Activated CD8-positive, alpha-beta memory T cell treated with anti-CD3 and anti-CD28 coated beads for 4 hours (primary cell): ENCODE results near the gene ISG15.
"Not testable (repeated sequence)": the region's sequence is repeated elsewhere in the genome, so short reads cannot be mapped to it uniquely, and the experiment has no call there.

Experiments used
- DNase-seq, 2 donors: peaks; one replicate each; pipeline ENCODE4 v3.0.0-alpha.2; 2020; ENCODE audit warnings: low read depth in 2 of 2

The ISG15 gene

DNA sequence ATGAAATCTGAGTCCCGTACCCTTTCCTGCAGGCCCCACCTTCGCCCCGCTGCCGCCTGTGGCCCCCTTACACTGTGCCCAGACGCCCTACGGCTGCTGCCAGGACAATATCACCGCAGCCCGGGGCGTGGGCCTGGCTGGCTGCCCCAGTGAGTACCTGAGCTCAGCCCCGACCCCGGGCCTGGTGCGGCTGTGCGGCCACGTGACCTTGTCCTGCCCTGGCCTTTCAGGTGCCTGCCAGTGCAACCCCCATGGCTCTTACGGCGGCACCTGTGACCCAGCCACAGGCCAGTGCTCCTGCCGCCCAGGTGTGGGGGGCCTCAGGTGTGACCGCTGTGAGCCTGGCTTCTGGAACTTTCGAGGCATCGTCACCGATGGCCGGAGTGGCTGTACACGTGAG lies 31.8 kb downstream of the ISG15 start:
- no peak for DNase-seq

DNA sequence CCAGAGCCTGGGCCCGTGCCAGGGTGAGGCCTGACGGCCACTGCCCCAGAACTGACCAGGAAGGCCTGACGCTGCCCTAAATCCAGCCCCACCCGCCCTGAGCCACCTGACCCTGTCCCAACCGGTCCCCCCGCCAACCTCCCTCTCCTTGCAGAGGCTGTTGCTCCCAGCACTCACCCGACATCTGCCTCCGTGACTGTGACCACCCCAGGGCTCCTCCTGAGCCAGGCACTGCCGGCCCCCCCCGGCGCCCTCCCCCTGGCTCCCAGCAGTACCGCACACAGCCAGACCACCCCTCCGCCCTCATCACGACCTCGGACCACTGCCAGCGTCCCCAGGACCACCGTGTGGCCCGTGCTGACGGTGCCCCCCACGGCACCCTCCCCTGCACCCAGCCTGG lies 32.9 kb downstream of the ISG15 start:
- DNase-seq: no peak

DNA sequence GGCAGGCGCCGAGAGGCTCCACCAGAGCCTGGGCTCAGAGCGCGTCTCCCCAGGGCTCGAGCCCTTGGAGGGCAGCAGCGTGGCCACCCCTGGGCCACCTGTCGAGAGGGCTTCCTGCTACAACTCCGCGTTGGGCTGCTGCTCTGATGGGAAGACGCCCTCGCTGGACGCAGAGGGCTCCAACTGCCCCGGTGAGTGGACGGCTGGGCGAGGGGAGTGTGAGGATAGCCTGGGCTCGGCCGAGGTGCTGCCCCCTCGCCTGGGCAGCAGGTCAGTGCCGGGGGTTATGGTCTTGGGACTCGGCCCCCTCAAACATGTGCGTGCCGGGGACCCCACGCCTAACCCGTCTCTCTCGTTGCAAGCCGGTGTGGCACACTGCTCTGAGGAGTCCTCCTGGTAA lies 33.5 kb downstream of the ISG15 start:
- DNase-seq: no peak

- DNase-seq: no peak
Observed at GRCh38 chr1:1047407-1047806, 34.1 kb downstream of the ISG15 start.

DNA sequence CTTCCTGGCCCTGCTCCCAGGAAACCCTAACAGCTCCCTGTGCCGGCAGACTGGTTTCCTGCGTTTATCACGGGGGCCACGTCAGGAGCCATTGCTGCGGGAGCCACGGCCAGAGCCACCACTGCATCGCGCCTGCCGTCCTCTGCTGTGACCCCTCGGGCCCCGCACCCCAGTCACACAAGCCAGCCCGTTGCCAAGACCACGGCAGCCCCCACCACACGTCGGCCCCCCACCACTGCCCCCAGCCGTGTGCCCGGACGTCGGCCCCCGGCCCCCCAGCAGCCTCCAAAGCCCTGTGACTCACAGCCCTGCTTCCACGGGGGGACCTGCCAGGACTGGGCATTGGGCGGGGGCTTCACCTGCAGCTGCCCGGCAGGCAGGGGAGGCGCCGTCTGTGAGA lies 34.7 kb downstream of the ISG15 start:
- no peak for DNase-seq

DNA sequence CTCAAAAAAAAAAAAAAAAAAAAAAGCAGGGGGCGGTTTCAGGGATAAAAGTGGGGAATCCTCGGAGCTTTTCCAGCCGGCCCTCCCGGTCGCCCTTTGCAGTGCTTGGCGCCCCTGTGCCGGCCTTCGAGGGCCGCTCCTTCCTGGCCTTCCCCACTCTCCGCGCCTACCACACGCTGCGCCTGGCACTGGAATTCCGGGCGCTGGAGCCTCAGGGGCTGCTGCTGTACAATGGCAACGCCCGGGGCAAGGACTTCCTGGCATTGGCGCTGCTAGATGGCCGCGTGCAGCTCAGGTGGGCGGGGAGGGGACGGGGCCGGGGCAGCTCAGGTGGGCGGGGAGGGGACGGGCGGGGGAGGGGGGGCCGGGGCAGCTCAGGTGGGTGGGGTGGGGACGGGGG lies 35.5 kb downstream of the ISG15 start:
- no peak for DNase-seq

DNA sequence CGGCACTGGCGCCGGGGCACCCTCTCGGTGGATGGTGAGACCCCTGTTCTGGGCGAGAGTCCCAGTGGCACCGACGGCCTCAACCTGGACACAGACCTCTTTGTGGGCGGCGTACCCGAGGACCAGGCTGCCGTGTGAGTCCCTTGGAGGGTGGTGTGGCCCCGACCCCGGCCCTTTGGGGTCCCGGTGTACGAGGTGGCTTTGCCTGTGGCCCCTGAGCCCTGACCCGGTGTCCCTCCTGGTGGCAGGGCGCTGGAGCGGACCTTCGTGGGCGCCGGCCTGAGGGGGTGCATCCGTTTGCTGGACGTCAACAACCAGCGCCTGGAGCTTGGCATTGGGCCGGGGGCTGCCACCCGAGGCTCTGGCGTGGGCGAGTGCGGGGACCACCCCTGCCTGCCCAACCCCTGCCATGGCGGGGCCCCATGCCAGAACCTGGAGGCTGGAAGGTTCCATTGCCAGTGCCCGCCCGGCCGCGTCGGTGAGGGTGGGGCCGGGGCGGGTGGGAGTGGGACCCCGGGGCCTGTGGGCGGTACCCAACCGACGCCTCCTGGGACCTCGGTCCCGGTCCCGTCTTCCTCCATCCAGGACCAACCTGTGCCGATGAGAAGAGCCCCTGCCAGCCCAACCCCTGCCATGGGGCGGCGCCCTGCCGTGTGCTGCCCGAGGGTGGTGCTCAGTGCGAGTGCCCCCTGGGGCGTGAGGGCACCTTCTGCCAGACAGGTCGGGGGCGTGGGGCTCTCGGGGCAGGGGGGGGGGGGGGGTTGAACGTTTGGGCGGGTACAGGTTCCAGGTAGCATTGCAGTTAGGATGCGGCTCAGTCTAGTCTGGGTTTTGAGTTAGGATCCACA lies 36.2 kb downstream of the ISG15 start:
- no peak for DNase-seq

GRCh38 chr1:1050577-1051052 lies 37.3 kb downstream of the ISG15 start:
- DNase-seq: no peak

DNA sequence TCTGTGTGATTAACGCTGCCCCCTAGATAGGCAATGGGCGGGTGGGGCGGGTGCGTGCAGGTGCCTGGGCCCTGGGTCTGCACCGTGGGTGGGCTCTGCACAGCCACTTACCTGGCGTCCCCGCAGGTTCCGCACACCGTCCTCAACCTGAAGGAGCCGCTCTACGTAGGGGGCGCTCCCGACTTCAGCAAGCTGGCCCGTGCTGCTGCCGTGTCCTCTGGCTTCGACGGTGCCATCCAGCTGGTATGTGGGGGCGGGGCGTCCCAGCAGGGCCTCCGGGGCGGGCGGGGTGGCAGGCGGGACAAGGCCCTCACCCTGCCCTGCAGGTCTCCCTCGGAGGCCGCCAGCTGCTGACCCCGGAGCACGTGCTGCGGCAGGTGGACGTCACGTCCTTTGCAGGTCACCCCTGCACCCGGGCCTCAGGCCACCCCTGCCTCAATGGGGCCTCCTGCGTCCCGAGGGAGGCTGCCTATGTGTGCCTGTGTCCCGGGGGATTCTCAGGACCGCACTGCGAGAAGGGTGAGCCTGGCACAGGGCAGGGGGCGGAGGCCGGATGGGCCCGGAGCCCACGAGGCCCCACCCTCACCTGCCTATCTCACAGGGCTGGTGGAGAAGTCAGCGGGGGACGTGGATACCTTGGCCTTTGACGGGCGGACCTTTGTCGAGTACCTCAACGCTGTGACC lies 38.0 kb downstream of the ISG15 start:
- no peak for DNase-seq

DNA sequence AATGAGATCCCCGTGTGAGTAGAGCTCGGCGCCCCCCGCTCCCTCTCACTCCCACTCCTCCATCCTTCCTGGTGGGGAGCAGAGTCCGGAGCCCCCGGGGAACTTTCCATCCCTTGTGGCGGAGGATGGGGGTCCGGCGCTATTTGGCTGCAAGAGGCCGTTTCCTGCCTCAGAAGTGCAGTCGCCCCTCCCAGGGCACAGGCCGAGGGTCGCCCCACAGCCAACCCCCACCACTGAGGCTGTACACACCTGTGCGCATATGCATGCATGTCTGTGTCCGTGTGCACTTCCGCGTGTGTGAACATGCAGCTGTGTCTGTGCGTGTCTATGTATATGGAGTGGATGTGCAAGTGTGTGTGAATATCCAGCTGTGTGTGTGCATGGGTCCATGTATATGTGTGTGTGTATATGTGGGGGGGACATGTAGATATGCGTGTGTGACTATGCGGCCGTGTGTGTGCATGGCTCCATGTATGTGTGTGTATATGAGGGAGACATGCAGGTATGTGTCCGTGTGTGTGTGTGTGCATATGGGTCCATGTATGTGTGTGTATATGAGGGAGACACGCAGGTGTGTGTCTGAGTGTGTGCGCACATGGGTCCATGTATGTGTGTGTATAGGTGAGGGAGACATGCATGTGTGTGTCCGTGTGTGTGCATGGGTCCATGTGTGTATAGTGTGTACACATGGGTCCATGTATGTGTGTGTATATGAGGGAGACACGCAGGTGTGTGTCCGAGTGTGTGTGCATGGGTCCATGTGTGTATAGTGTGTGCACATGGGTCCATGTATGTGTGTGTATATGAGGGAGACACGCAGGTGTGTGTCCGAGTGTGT lies 38.9 kb downstream of the ISG15 start:
- DNase-seq: no peak

GRCh38 chr1:1053022-1053421 lies 39.7 kb downstream of the ISG15 start:
- DNase-seq: no peak

DNA sequence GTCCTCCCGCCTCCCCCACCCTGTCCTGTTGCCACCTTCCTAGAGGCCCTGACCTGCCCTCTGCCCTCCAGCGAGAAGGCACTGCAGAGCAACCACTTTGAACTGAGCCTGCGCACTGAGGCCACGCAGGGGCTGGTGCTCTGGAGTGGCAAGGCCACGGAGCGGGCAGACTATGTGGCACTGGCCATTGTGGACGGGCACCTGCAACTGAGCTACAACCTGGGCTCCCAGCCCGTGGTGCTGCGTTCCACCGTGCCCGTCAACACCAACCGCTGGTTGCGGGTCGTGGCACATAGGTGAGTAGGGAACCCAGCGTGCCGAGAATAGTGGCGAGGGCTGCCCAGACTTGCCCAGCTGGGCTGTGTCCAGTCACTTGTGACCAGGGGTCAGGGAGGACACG lies 40.4 kb downstream of the ISG15 start:
- DNase-seq: no peak

DNA sequence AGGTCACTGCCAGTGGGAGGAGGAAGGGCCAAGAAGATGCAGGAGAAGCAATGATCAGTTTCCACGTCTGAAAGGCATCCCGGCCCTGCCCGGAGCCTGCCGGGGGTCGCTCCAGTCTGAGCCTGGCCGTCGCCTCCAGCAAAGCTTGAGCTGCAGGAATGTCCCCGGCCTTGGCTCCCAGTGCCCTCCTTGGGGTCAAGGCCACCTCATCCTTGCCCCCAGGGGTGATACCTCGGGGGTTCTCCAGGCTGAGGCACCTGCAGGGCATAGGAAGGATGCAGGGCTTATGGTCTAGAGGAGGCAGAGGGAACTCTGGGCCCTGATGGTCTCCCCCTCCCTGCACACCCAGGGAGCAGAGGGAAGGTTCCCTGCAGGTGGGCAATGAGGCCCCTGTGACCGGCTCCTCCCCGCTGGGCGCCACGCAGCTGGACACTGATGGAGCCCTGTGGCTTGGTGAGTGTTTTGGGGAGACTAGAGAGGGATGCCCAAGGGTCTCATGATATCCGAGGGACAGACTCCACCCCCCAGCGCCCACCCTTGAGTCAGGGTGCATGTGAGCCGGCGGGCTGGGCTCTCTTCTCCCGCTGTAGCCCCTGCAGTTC lies 40.9 kb downstream of the ISG15 start:
- no peak for DNase-seq

DNA sequence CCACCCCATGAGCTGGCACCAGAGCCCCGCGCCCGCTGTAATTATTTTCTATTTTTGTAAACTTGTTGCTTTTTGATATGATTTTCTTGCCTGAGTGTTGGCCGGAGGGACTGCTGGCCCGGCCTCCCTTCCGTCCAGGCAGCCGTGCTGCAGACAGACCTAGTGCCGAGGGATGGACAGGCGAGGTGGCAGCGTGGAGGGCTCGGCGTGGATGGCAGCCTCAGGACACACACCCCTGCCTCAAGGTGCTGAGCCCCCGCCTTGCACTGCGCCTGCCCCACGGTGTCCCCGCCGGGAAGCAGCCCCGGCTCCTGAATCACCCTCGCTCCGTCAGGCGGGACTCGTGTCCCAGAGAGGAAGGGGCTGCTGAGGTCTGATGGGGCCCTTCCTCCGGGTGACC lies 41.7 kb downstream of the ISG15 start:
- no peak for DNase-seq

- no peak for DNase-seq
Observed at GRCh38 chr1:1055841-1056736, 42.8 kb downstream of the ISG15 start.

DNA sequence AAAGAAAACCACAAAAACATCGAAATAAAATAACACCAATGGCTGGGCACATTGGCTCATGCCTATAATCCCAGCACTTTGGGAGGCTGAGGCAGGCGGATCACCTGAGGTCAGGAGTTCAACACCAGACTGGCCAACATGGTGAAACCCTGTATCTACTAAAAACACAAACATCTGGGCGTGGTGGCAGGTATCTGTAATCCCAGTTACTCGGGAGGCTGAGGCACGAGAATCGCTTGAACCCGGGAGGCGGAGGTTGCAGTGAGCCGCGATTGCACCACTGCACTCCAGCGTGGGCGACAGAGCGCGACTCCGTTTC lies 44.4 kb downstream of the ISG15 start:
- DNase-seq: not testable (repeated sequence)

DNA sequence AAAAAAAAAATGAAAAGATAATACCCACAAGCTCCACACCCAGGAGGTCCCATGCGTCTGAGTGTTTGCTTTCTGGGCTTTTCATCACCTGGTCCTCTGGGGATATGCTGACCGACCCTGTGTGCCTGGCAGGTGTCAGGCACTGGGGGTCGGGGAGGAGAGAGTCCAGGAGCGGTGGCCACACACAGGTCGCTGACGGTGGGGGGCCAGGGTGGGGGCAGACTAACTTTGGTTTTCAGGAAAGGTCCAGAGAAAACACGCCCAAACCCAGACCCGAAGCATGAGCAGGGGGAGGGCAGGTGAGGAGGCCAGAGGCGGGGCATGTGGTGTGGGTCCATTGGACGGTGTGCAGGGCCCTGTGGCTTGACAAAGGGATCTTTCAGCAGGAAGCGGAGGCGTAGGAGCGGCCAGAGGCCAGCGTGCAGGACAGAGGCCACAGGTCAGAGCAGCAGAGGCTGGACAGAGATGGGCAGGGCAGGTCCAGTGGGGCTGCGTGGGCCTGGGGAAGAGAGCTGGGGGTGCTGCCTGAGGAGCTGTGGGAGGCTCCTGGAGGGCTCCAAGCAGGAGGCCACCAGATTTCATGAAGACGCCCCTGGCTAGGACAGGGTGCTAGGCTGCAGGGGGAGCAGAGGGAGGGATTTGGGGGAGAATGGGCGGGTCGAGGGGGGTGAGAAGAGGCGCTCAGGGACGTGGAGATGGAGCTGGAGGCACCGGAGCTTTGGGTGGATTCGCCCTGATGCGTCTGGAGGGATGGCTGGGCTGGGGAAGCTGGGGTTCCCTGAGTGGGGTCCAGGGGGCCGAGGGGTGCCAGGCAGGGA lies 45.0 kb downstream of the ISG15 start:
- no peak for DNase-seq

- DNase-seq: no peak
Observed at GRCh38 chr1:1058921-1059493, 45.7 kb downstream of the ISG15 start.

DNA sequence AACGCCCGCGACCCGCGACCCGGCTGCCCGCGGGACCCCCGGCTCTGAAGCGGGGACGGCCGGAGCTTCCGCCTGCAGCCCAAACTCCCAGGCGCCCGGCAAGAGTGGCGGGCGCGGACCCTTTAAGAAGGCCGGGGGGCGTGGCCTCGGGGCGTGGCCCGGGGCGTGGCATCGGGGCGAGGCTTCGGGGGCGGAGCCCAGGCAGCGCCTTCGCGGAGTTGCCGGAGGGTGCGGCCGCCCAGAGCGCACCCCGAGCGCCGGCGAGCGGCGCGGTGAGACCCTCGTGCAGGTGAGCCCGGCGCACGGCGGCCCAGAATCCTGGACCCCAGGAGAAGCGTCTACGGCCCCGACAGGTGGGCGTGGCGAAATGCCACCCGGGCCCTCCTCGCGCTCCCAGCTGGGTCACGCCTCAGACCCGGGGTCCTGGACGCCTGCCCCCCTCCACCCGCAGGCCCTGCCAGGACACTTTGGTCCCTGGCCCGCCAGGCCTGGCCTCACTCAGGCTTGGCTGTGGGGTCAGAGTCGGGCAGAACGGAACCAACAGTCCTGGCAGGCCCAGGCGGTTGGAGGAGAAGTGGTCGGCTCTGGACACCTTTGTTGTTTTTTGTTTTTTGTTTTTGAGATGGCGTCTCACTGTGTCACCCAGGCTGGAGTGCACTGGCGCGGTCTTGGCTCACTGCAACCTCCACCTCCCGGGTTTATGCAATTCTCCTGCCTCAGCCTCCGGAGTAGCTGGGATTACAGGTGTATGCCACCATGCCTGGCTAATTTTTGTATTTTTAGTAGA lies 46.4 kb downstream of the ISG15 start:
- peak; percentile 82 to 87 for DNase-seq
